ENCODE data around the gene PAQR4.

The PAQR4 gene

DNA sequence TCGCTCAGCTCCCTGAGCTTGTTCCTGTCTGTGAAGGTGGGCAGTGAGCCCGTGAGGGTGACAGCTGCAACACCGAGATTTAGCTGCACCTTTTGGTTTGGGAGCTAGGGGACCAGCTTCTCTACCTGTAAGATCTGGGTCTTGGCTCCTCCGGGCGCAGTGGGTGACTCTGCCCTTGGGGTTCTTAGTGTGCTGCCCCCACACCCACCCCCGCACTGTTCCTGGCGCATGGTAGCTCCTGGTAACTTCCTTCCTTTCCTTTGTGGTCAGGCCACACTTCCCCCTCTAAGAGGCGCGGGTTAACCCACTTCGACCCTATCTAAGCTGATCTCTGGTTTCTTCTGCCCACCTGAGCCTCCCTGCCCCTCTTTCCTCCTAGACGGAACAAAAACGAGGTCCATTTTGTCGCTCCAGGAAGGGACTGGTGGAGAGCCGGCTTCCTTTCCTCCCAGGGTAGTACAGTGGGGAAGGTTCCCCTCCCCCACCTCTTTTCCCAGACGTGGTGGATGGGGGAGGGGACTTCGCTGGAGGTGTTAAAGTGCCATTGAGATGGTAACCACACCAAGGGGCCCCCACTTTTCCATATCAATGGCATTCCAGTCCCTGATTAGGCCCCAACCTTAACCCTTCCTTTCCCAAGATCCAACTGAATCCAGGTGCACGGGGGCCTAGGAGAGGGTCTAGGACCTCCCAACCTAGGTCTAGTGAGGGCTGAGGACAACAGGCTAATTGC, 39.0 kb downstream of the PAQR4 start:
- DNase-seq = no peak

DNA sequence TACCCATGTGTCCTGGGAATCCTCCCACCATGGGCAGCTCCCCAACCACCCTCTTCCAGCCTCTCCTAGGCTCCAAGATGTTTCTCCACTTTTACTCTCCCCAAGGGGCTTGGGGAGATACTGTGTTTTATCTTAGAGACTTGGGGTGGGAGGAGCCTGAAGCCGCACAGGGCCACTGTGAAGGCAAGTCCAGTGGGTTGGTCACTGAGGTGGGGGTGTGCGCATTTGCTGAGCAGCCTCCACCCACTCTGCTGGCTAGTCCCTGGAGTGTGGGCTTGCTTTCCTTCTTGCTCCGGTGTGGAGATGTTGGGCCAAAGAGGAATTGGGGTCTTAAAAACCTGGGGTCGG, 39.5 kb downstream of the PAQR4 start:
- DNase-seq = no peak

- no peak for DNase-seq
Observed at GRCh38 chr16:3009568-3010390, 40.6 kb downstream of the PAQR4 start.

DNA sequence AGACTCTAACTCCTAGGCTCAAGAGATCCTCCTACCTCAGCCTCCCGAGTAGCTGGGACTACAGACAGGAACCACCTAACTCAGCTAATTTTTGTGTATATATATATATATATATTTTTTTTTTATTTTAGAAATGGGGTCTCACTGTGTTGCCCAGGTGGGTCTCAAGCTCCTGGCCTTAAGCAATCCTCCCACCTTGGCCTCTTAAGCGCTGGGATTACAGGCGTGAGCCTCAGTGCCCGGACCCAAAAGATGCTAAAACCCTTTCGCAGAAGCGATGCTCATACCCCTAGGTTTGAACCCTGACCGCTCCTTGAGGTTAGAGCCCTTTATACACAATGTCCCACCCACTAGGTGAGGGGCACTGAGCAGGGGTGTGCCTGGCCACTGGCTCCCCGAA, 41.4 kb downstream of the PAQR4 start:
- no peak for DNase-seq

GRCh38 chr16:3012246-3012645, 43.1 kb downstream of the PAQR4 start:
- DNase-seq = peak; percentile 33 to 73

GRCh38 chr16:3012828-3013420, 43.8 kb downstream of the PAQR4 start, which contains the start of gene CLDN9:
TSS of gene CLDN9 (plus strand) at chr16:3012923. CDS start at chr16:3013363, 440 bp downstream.
- peak in 1 of 2 experiments; percentile 59 for DNase-seq

DNA sequence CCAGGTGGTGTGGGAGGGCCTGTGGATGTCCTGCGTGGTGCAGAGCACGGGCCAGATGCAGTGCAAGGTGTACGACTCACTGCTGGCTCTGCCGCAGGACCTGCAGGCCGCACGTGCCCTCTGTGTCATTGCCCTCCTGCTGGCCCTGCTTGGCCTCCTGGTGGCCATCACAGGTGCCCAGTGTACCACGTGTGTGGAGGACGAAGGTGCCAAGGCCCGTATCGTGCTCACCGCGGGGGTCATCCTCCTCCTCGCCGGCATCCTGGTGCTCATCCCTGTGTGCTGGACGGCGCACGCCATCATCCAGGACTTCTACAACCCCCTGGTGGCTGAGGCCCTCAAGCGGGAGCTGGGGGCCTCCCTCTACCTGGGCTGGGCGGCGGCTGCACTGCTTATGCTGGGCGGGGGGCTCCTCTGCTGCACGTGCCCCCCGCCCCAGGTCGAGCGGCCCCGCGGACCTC, 44.4 kb downstream of the PAQR4 start:
- no peak for DNase-seq

- DNase-seq = no peak
Observed at GRCh38 chr16:3013998-3014690, 45.0 kb downstream of the PAQR4 start.

DNA sequence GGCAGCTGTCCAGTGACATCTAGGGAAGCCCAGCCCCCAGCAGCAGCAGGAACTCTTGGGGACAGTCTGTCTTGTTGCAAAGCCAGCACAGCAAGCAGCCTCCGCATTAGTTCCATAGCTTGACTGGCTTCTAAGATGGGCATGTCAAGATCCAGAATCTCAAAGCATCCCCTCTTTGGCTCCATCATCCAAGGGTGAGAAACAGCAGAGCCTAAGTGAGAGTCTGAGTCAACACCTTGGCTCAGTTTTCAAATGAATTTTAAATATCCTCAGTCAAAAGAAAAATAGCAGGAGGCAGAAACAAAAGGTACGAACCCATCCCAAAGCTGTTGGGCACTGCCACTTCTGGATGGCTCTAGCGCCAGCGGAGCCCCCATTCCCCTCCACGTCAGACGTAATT, 45.8 kb downstream of the PAQR4 start:
- DNase-seq = no peak

DNA sequence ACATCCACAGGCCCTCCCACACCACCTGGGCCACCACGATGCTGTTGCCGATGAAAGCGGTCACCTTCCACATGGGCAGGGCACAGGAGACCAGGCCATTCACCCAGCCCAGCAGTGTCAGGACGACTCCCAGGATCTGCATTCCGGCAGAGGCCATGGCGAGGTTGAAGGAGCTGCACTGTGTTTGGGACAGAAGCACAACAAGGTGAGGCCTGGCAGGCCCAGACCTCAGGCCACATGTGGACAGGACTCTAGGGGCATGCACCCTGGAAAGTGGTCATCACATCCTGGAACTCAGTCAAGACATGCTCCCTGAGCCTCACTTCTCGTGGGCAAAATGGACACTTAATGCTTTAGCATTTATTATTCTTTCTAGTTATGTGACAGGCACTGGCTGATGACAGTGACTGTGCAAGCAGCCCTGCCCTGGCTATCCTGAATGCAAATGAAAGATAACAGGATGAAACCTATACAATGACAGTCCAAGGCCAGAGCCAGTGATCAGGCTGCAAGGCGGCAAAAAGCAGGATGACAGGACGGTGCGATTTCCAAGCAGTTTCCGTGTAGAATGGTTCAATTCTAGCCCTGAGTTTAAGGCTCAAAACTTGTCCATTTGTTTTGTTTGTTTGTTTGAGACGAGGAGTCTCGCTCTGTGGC, 46.8 kb downstream of the PAQR4 start:
- no peak for DNase-seq

GRCh38 chr16:3017344-3017743, 48.2 kb downstream of the PAQR4 start:
- DNase-seq = no peak

GRCh38 chr16:3017794-3018506, 48.8 kb downstream of the PAQR4 start, which contains the start of gene CLDN6:
TSS of gene CLDN6 (minus strand) at chr16:3018183. CDS start at chr16:3016021, 2,162 bp downstream.
- DNase-seq = peak in 1 of 2 experiments; percentile 47

DNA sequence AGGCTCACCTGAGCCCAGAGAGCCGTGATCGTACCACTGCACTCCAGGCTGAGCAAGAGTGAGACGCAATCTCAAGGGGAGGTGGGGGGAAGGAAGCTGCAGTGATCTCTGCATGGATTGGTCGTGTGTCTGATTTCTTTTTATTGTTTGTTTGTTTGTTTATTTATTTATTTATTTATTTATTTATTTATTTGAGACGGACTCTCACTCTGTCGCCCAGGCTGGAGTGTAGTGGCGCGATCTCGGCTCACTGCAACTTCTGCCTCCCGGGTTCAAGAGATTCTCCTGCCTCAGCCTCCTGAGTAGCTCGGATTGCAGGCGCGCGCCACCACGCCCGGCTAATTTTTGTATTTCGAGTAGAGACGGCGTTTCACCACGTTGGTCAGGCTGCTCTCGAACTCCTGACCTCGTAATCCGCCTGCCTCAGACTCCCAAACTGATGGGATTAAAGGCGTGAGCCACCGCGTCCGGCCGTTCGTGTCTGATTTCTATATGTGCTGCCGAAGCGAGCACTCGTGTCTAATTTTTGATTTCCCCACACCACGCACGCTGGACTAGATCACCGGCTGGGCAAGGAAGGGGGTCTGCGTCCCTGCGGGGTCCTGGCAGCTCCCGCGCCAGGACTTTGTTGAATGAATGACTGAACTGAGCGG, 50.6 kb downstream of the PAQR4 start:
- DNase-seq = no peak

- peak in 1 of 2 experiments; percentile 79 for DNase-seq
Observed at GRCh38 chr16:3020247-3020603, 51.1 kb downstream of the PAQR4 start, which contains the start of gene TNFRSF12A. TSS of gene TNFRSF12A (plus strand) at chr16:3020368. CDS start at chr16:3020398, 30 bp downstream.

DNA sequence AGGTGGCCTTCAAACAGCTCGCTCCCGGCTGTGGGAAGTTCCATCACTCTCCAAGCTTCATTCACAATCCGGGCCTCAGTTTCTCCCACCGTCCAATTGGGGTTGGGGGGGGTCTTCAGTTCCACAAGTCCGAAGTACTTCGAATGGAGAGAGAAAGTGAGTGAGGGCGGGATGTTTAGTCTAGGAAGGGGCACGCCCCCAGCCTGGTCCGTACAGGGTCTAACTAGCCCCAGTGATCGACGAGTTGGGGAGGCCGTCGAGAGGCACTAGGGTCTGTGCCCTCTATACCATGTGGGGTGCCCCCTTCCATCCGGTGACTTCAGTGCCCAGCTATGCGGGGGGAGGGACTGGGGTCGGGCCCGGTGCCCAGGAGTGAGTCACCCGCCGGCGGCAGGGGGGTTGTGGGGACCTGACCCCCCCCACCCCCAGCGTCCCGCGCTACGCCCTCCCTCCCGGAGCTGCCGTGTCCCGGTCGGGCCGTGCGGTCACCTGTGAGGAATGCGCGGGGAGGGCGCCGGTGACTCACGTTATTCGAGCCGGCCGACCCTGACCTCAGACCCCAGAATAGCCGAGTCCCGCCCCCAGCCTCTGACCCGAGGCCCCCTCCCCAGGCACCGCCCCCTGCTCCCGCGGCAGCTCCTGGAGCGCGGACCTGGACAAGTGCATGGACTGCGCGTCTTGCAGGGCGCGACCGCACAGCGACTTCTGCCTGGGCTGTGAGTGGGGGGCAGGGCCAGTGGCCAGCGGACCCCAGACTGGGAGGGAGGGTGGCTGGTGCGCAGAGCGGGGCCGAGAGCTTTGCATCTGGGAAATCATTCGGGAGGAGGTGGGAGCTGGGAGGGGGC, 51.7 kb downstream of the PAQR4 start:
- peak in 1 of 2 experiments; percentile 36 for DNase-seq

DNA sequence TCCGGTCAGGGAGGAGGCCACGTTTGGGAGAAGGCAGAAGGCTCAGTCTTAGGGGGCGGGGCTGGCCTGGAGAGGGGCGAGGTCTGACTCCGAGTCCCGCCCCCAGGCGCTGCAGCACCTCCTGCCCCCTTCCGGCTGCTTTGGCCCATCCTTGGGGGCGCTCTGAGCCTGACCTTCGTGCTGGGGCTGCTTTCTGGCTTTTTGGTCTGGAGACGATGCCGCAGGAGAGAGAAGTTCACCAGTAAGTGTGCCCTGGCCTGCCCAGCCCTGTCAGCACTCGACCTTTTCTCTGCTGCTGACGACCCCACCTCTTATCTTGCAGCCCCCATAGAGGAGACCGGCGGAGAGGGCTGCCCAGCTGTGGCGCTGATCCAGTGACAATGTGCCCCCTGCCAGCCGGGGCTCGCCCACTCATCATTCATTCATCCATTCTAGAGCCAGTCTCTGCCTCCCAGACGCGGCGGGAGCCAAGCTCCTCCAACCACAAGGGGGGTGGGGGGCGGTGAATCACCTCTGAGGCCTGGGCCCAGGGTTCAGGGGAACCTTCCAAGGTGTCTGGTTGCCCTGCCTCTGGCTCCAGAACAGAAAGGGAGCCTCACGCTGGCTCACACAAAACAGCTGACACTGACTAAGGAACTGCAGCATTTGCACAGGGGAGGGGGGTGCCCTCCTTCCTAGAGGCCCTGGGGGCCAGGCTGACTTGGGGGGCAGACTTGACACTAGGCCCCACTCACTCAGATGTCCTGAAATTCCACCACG, 52.5 kb downstream of the PAQR4 start:
- DNase-seq = peak in 1 of 2 experiments; percentile 70

GRCh38 chr16:3022208-3022683, 53.1 kb downstream of the PAQR4 start:
- no peak for DNase-seq

DNA sequence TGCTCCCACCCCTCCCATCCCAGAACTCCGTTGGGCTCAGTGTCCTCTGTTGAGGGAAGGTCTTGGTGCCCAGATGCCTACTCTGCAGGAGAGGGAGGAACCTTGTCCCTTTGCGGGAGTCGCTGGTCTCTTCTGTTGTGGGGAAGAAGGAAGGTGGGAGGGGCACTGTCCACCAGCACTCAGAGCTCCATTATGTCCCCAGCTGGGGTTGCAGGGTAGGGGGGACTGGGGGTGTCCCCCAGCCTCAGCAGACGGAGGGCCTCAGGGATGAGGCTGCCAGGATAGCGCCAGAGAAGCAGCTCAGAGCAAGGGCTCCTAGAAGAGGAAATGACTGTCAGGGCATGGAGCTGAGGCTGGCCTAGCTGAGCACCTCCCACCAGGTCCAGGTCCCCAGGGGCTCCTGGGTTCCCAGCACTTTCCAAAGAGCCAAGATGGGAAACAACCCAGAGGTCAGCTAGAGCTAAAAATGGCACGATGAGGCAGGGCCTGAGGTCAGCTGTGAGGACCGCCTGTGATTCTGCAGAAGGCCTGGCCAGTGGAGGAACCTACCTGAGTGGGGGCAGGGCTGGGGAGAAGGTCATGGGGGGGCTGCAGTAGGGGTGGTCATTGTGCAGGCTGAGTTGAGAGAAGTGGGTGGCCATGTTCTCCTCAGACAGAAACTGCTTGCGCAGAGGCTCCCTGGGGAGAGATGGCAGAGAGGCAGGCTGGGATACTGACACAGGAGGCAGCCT, 53.7 kb downstream of the PAQR4 start:
- DNase-seq = no peak

Measured in NCI-H526 (cell line).